HCT116 (cell line): ENCODE measurements around the gene NAGPA. TPM values are rescaled to one million over a fixed set of nuclear protein-coding genes. Genes with fewer than 3 reads are reported as not detected.
"Not testable (repeated sequence)": the region's sequence is repeated elsewhere in the genome, so short reads cannot be mapped to it uniquely, and the experiment has no call there.

Source experiments
- ATAC-seq: fragments of 200-7000 bp; cut with Tn5 transposase; 2 replicates; pipeline ENCODE4 v1.9.1; 2020; ENCODE audit warnings: mild to moderate bottlenecking, moderate library complexity
- BruUV-seq: library from RNA; stranded (reverse); fragments of 400-500 nt; replicated peaks from 2 replicates; lab custom pipeline; 2021; lab: Mats Ljungman, UMichigan
- CTCF ChIA-PET: fragments of 300-600 bp; sonication (Branson Sonifier 250); formaldehyde crosslinking; loops from one replicate; lab custom pipeline; 2021; ENCODE audit warnings: antibody characterized with exemption; lab: Charles Lee
- POLR2A ChIA-PET: fragments of 300-600, 350-600 bp; sonication (Branson Sonifier 250); formaldehyde crosslinking; loops from one replicate; lab custom pipeline; 2021; ENCODE audit warnings: antibody characterized with exemption; lab: Charles Lee
- RAD21 ChIA-PET, 2 experiments: fragments of 300-600 bp; sonication (Branson Sonifier 250); formaldehyde crosslinking; loops; one replicate each; lab custom pipeline; 2023; ENCODE audit warnings: low total read pairs in 2 of 2; ENCODE audit not compliant: uncharacterized antibody in 2 of 2, unreplicated experiment in 2 of 2, low non-redundant PET in 1 of 2; lab: Charles Lee
- DNase-seq: peaks from one replicate; pipeline ENCODE4 v3.0.0-alpha.2; 2010; ENCODE audit warnings: low read depth, low spot score
- H2AFZ ChIP-seq: fragments of 200-600 bp; shearing (Covaris generic), sonication (generic); 2 replicates; pipeline ENCODE4 v1.6.1; 2017; ENCODE audit warnings: low read depth, mixed run types, mixed read lengths, antibody characterized with exemption, low read length; ENCODE audit not compliant: poor library complexity, severe bottlenecking
- H3K27ac ChIP-seq: 2 replicates; pipeline ENCODE4 v1.5.1; 2012; ENCODE audit warnings: low read depth, low read length
- H3K27me3 ChIP-seq: fragments of 200-600 bp; sonication (generic); 2 replicates; pipeline ENCODE4 v1.6.1; 2016; ENCODE audit warnings: mixed run types, low read length, mixed read lengths; ENCODE audit not compliant: insufficient read depth
- H3K36me3 ChIP-seq, 2 experiments: fragments of 200-500 bp in 1 of 2; fragments of 200-600 bp in 1 of 2; sonication (Bioruptor generic) in 1 of 2; sonication (generic) in 1 of 2; 2 replicates each; pipeline versions ENCODE4 v1.5.1 to v1.6.1; 2014 to 2016; ENCODE audit warnings: low read length in 2 of 2, inconsistent platforms in 1 of 2, mixed read lengths in 1 of 2, mixed run types in 1 of 2; ENCODE audit not compliant: insufficient read depth in 2 of 2, control insufficient read depth in 1 of 2
- H3K4me1 ChIP-seq, 2 experiments: fragments of 200-600 bp in 1 of 2; sonication (generic) in 1 of 2; 2 replicates each; pipeline versions ENCODE4 v1.5.1 to v1.6.1; 2012 to 2017; ENCODE audit warnings: low read length in 2 of 2, inconsistent platforms in 1 of 2, mild to moderate bottlenecking in 1 of 2, mixed read lengths in 1 of 2, mixed run types in 1 of 2, moderate library complexity in 1 of 2; ENCODE audit not compliant: insufficient read depth in 2 of 2, control insufficient read depth in 1 of 2
- H3K4me2 ChIP-seq: fragments of 200-600 bp; sonication (generic); 2 replicates; pipeline ENCODE4 v1.6.1; 2017; ENCODE audit warnings: mixed run types, low read length, mixed read lengths
- H3K4me3 ChIP-seq, 2 experiments: fragments of 200-600 bp in 1 of 2; sonication (generic) in 1 of 2; replicated peaks in 1 of 2; 2 replicates each; pipeline ENCODE4 v1.5.1; 2011 to 2016; ENCODE audit warnings: low read length in 2 of 2, control low read depth in 1 of 2, low read depth in 1 of 2, mild to moderate bottlenecking in 1 of 2, mixed read lengths in 1 of 2, mixed run types in 1 of 2
- H3K79me2 ChIP-seq: fragments of 200-600 bp; sonication (generic); 2 replicates; pipeline ENCODE4 v1.6.1; 2017; ENCODE audit warnings: mild to moderate bottlenecking, mixed run types, low read length, moderate library complexity, mixed read lengths; ENCODE audit not compliant: insufficient read depth
- H3K9ac ChIP-seq: fragments of 200-600 bp; sonication (generic); 2 replicates; pipeline ENCODE4 v1.6.1; 2016; ENCODE audit warnings: low read length, mixed read lengths
- H3K9me2 ChIP-seq: fragments of 200-600 bp; sonication (generic), shearing (Covaris generic); 2 replicates; pipeline ENCODE4 v1.6.1; 2017; ENCODE audit warnings: mixed run types, mild to moderate bottlenecking, moderate library complexity; ENCODE audit not compliant: insufficient read depth
- H3K9me3 ChIP-seq, 2 experiments: fragments of 200-500 bp in 1 of 2; fragments of 200-600 bp in 1 of 2; sonication (Bioruptor generic) in 1 of 2; sonication (generic) in 1 of 2; 2 replicates each; pipeline ENCODE4 v1.6.1; 2014 to 2017; ENCODE audit warnings: low read length in 2 of 2, mixed read lengths in 2 of 2, inconsistent platforms in 1 of 2, low read depth in 1 of 2, mild to moderate bottlenecking in 1 of 2, mixed run types in 1 of 2, moderate library complexity in 1 of 2; ENCODE audit not compliant: control insufficient read depth in 1 of 2, insufficient read depth in 1 of 2
- H4K20me1 ChIP-seq: fragments of 200-600 bp; sonication (generic), shearing (Covaris generic); 2 replicates; pipeline ENCODE4 v1.6.1; 2017; ENCODE audit warnings: mixed run types, mild to moderate bottlenecking, moderate library complexity; ENCODE audit not compliant: insufficient read depth
- ELF1 ChIP-seq: IDR thresholded peaks from 2 replicates; pipeline ENCODE4 v1.6.1; 2012; ENCODE audit warnings: low read depth, borderline replicate concordance
- POLR2AphosphoS5 ChIP-seq: IDR thresholded peaks from 2 replicates; pipeline ENCODE4 v1.6.1; 2011; ENCODE audit warnings: mild to moderate bottlenecking, low read depth, low read length, moderate library complexity
- intact Hi-C: fragments of 100-400 bp; cut with micrococcal nuclease; formaldehyde crosslinking; loops from 2 replicates; pipeline ENCODE4 v1.10.0; 2022
- total RNA-seq: library from RNA; stranded (reverse); gene quantifications from one replicate; pipeline ENCODE4 v1.2.1, GENCODE V29; 2021; ENCODE audit not compliant: unreplicated experiment

The NAGPA gene
- total RNA-seq, 1 experiment from 2014 or later, result 17.5 TPM

- intact Hi-C loops, H3K9me2 ChIP-seq, H3K27me3 ChIP-seq, POLR2A ChIA-PET, H3K9me3 ChIP-seq, RAD21 ChIA-PET, H4K20me1 ChIP-seq, H3K4me2 ChIP-seq, H3K79me2 ChIP-seq, BruUV-seq, H3K27ac ChIP-seq, H3K9ac ChIP-seq, DNase-seq, ATAC-seq, CTCF ChIA-PET, H3K4me1 ChIP-seq, H2AFZ ChIP-seq, H3K4me3 ChIP-seq: not testable (repeated sequence)
- peaks cover 0 to 11% of the 10 kb centered on the region in 2 experiments; a peak in 2 of 4 replicates for H3K36me3 ChIP-seq
Observed at GRCh38 chr16:5080996-5081395, 47.3 kb upstream of the NAGPA start.

- POLR2A ChIA-PET, H3K27ac ChIP-seq, H4K20me1 ChIP-seq, H3K79me2 ChIP-seq, H3K4me3 ChIP-seq, ATAC-seq, H3K4me1 ChIP-seq, intact Hi-C loops, H3K9me2 ChIP-seq, RAD21 ChIA-PET, BruUV-seq, H3K9me3 ChIP-seq, CTCF ChIA-PET, H3K27me3 ChIP-seq, DNase-seq, H2AFZ ChIP-seq, H3K4me2 ChIP-seq, H3K9ac ChIP-seq: not testable (repeated sequence)
- H3K36me3 ChIP-seq, result peaks cover 0 to 11% of the 10 kb centered on the region in 2 experiments; a peak in 3 of 4 replicates
Observed at GRCh38 chr16:5080461-5080860, 46.7 kb upstream of the NAGPA start.

- DNase-seq (no peak), ATAC-seq (no peak)
- H3K27me3 ChIP-seq, result no peaks in the 10 kb centered on the region
- H3K4me1 ChIP-seq, result no peaks in the 10 kb centered on the region
- peaks cover 15% of the 10 kb centered on the region for H3K79me2 ChIP-seq
- no peak overlapping the region for H3K9ac ChIP-seq
- H2AFZ ChIP-seq, result no peak overlapping the region
- no TSS peak for BruUV-seq
- CTCF ChIA-PET, result no interaction called here
- H4K20me1 ChIP-seq, result no peaks in the 10 kb centered on the region
- no peaks in the 10 kb centered on the region for H3K9me2 ChIP-seq
- H3K36me3 ChIP-seq, result peaks cover 0 to 11% of the 10 kb centered on the region in 2 experiments; a peak in 3 of 4 replicates
- TF ChIP-seq ELF1 (no peak), POLR2AphosphoS5 (no peak)
- no peak overlapping the region for H3K4me2 ChIP-seq
- POLR2A ChIA-PET, result no interaction called here
- H3K4me3 ChIP-seq, result no peak overlapping the region
- intact Hi-C loops, result no loop called here
- H3K27ac ChIP-seq, result no peak overlapping the region
- no peaks in the 10 kb centered on the region for H3K9me3 ChIP-seq
- RAD21 ChIA-PET, result no interaction called here
Observed at GRCh38 chr16:5078626-5079025, 44.9 kb upstream of the NAGPA start.
